Erythroblast (primary cell): Measurements from ENCODE around the gene BEND2.

Experiments used
- GATA1 ChIP-seq: IDR thresholded peaks from 2 replicates; pipeline ENCODE4 v1.6.1; 2011; ENCODE audit warnings: low read depth, mild to moderate bottlenecking, control low read depth, low read length, moderate library complexity
- POLR2A ChIP-seq: IDR thresholded peaks from 2 replicates; pipeline ENCODE4 v1.6.1; 2011; ENCODE audit warnings: mild to moderate bottlenecking, low read length

GRCh38 chrX:18220786-18221185 lies at the start of gene BEND2:
- no peak for TF ChIP-seq POLR2A
- TF ChIP-seq GATA1: no peak
